MCF 10A (cell line): ENCODE results near the gene MPEG1. TPM values are rescaled to one million over a fixed set of nuclear protein-coding genes. Genes with fewer than 3 reads are reported as not detected.

Source experiments
- BruUV-seq: library from RNA; stranded (reverse); fragments of 400-500 nt; replicated peaks from 2 replicates; lab custom pipeline; 2021; lab: Mats Ljungman, UMichigan
- CTCF ChIA-PET: fragments of 300-600 bp; sonication (Branson Sonifier 250); formaldehyde crosslinking; extraction: SDS; loops from one replicate; lab custom pipeline; 2021; ENCODE audit warnings: antibody characterized with exemption, inconsistent platforms; lab: Yijun Ruan, JAX
- POLR2A ChIA-PET: fragments of 300-600, 350-650 bp; sonication (Branson Sonifier 250); formaldehyde crosslinking; extraction: SDS; loops from one replicate; lab custom pipeline; 2020; ENCODE audit warnings: antibody characterized with exemption, inconsistent platforms; lab: Yijun Ruan, JAX
- DNase-seq: peaks from one replicate; pipeline ENCODE4 v3.0.0-alpha.2; 2018; ENCODE audit not compliant: unreplicated experiment
- H3K27ac Mint-ChIP-seq: one replicate; pipeline ENCODE4 v1.8.0; 2022; ENCODE audit warnings: mild to moderate bottlenecking, low read depth, mixed read lengths; ENCODE audit not compliant: unreplicated experiment
- H3K27me3 Mint-ChIP-seq: one replicate; pipeline ENCODE4 v1.8.0; 2022; ENCODE audit warnings: mixed read lengths; ENCODE audit not compliant: insufficient read depth, unreplicated experiment
- H3K36me3 Mint-ChIP-seq: one replicate; pipeline ENCODE4 v1.8.0; 2022; ENCODE audit warnings: mild to moderate bottlenecking, moderate library complexity, mixed read lengths; ENCODE audit not compliant: insufficient read depth, unreplicated experiment
- H3K4me1 Mint-ChIP-seq: one replicate; pipeline ENCODE4 v1.8.0; 2022; ENCODE audit warnings: mixed read lengths; ENCODE audit not compliant: insufficient read depth, unreplicated experiment
- H3K4me3 Mint-ChIP-seq: one replicate; pipeline ENCODE4 v1.8.0; 2022; ENCODE audit warnings: mild to moderate bottlenecking, moderate library complexity, mixed read lengths; ENCODE audit not compliant: unreplicated experiment
- H3K9me3 Mint-ChIP-seq: one replicate; pipeline ENCODE4 v1.8.0; 2022; ENCODE audit warnings: mixed read lengths; ENCODE audit not compliant: unreplicated experiment
- intact Hi-C: fragments of 100-400 bp; cut with micrococcal nuclease; formaldehyde crosslinking; loops from 2 replicates; pipeline ENCODE4 v1.14.1; 2022
- total RNA-seq: library from RNA; stranded (reverse); gene quantifications from 2 replicates; pipeline ENCODE4 v1.2.3, GENCODE V29; 2022
- TF ChIP-seq, protein P1 (sequence below): fragments of 200-600 bp; IDR thresholded peaks from one replicate; pipeline ENCODE4 v1.8.0; 2022; ENCODE audit warnings: antibody characterized with exemption, mild to moderate bottlenecking; ENCODE audit not compliant: unreplicated experiment

MPEG1 gene
- total RNA-seq, 1 experiment from 2014 or later, result not detected

DNA sequence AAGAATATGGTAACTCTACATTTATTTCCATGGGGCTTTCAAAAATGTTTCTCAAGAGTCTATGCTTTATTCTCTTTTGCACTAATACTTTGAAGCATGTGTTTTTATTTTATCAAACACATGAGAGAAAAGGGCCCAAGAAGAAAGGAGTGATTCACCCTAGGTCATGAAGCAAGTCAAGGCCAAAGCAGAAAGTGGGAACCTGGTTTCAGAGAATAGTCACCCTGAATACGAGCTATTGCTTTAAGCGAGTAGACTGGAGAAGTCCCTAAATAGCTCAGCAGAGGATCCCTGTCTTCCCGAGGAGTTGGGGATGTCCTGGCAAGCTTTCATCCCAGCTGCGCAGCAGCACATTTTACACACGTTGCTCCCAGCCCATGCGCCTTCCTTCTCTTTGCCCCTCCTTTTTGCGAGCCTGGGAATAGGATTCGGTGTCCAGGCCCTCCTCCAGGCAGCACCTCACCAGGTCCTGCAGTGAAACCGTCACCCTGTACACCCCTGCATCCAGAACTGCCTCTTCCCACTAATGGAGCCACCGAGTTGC lies 19.1 kb downstream of the MPEG1 start:
- intact Hi-C loops, result no loop called here
- DNase-seq, result no peak
- ChIA-PET POLR2A (interaction anchor here (0.7 to 0.9 kb wide), 2 partner anchors 22 to 28 kb away, joined by 3 read pairs; partner anchors contain the start of gene DTX4), CTCF (interaction anchor here (0.6 to 27.3 kb wide), 5 partner anchors 8 to 235 kb away, joined by 4 to 530 read pairs (median 7); partner anchors contain the start of gene DTX4)
- H3K36me3 Mint-ChIP-seq, result peaks cover 49% of the 10 kb centered on the region
- H3K9me3 Mint-ChIP-seq, result no peaks in the 10 kb centered on the region
- H3K4me3 Mint-ChIP-seq, result no peak overlapping the region
- TF ChIP-seq, protein P1, sequence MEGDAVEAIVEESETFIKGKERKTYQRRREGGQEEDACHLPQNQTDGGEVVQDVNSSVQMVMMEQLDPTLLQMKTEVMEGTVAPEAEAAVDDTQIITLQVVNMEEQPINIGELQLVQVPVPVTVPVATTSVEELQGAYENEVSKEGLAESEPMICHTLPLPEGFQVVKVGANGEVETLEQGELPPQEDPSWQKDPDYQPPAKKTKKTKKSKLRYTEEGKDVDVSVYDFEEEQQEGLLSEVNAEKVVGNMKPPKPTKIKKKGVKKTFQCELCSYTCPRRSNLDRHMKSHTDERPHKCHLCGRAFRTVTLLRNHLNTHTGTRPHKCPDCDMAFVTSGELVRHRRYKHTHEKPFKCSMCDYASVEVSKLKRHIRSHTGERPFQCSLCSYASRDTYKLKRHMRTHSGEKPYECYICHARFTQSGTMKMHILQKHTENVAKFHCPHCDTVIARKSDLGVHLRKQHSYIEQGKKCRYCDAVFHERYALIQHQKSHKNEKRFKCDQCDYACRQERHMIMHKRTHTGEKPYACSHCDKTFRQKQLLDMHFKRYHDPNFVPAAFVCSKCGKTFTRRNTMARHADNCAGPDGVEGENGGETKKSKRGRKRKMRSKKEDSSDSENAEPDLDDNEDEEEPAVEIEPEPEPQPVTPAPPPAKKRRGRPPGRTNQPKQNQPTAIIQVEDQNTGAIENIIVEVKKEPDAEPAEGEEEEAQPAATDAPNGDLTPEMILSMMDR, result no peak
- H3K4me1 Mint-ChIP-seq, result no peaks in the 10 kb centered on the region
- H3K27ac Mint-ChIP-seq, result no peak overlapping the region
- no TSS peak for BruUV-seq
- no peaks in the 10 kb centered on the region for H3K27me3 Mint-ChIP-seq

- intact Hi-C loops, result no loop called here
- H3K4me3 Mint-ChIP-seq, result no peak overlapping the region
- no peak overlapping the region for H3K27ac Mint-ChIP-seq
- DNase-seq, result no peak
- ChIA-PET POLR2A (no interaction called here), CTCF (interaction anchor here (0.6 to 27.3 kb wide), 4 partner anchors 14 to 53 kb away, joined by 3 to 530 read pairs (median 114); partner anchors contain the start of gene DTX4)
- H3K9me3 Mint-ChIP-seq, result no peaks in the 10 kb centered on the region
- TF ChIP-seq, protein P1, result no peak
- no TSS peak for BruUV-seq
- H3K4me1 Mint-ChIP-seq, result peaks cover 7% of the 10 kb centered on the region
- peaks cover 51% of the 10 kb centered on the region for H3K36me3 Mint-ChIP-seq
- no peaks in the 10 kb centered on the region for H3K27me3 Mint-ChIP-seq
These were observed 20.2 kb downstream of the MPEG1 start for GRCh38 chr11:59192446-59193020.

GRCh38 chr11:59191890-59192289 lies 20.8 kb downstream of the MPEG1 start:
- CTCF ChIA-PET, result interaction anchor here (0.7 to 27.3 kb wide), 3 partner anchors 14 to 36 kb away, joined by 3 to 530 read pairs (median 223); partner anchors contain the start of gene DTX4
- H3K27me3 Mint-ChIP-seq, result no peaks in the 10 kb centered on the region
- peaks cover 14% of the 10 kb centered on the region for H3K4me1 Mint-ChIP-seq
- POLR2A ChIA-PET, result interaction anchor here (1.2 kb wide), 1 partner anchor 17 kb away, joined by 4 read pairs; no protein-coding TSS in a partner anchor
- TF ChIP-seq, protein P1, result no peak
- no peak for DNase-seq
- no peak overlapping the region for H3K4me3 Mint-ChIP-seq
- H3K9me3 Mint-ChIP-seq, result no peaks in the 10 kb centered on the region
- intact Hi-C loops, result no loop called here
- BruUV-seq, result no TSS peak
- peaks cover 48% of the 10 kb centered on the region for H3K36me3 Mint-ChIP-seq
- no peak overlapping the region for H3K27ac Mint-ChIP-seq

DNA sequence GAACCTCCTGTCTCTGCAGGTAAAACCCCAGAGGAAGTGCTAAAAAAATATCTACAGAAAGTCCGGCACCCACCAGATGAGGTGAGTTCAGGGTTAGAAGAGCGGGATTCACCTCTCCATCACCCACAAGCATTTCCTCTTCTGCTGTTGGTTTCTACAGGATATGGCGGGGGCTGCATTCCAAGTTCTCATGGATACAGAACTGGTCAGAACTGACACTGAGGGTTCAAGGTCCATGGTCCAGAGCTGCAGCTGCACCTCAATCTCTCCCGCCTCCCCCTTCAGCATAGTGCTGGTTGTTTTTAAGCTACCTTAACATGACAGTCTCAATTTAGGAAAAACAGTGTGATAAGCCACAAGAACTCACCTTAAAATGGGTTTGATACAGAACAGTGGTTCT lies 21.6 kb downstream of the MPEG1 start:
- no peak overlapping the region for H3K27ac Mint-ChIP-seq
- no peak for DNase-seq
- peaks cover 14% of the 10 kb centered on the region for H3K4me1 Mint-ChIP-seq
- intact Hi-C loops, result no loop called here
- peaks cover 48% of the 10 kb centered on the region for H3K36me3 Mint-ChIP-seq
- POLR2A ChIA-PET, result interaction anchor here (0.5 to 1.2 kb wide), 2 partner anchors 16 to 18 kb away, joined by 4 read pairs; no protein-coding TSS in a partner anchor
- TF ChIP-seq, protein P1, result no peak
- CTCF ChIA-PET, result interaction anchor here (17.4 to 27.3 kb wide), 2 partner anchors 15 to 17 kb away, joined by 223 to 530 read pairs; partner anchors contain the start of gene DTX4
- H3K4me3 Mint-ChIP-seq, result no peak overlapping the region
- no peaks in the 10 kb centered on the region for H3K27me3 Mint-ChIP-seq
- no peaks in the 10 kb centered on the region for H3K9me3 Mint-ChIP-seq
- BruUV-seq, result no TSS peak
